ENCODE data around the gene SNRPA. TPM values are rescaled to one million over a fixed set of nuclear protein-coding genes. Genes with fewer than 3 reads are reported as not detected.
"Not testable (repeated sequence)": the region's sequence is repeated elsewhere in the genome, so short reads cannot be mapped to it uniquely, and the experiment has no call there.

Gene SNRPA
- total RNA-seq, 2 experiments from 2014 or later: 245 to 465 TPM

DNA sequence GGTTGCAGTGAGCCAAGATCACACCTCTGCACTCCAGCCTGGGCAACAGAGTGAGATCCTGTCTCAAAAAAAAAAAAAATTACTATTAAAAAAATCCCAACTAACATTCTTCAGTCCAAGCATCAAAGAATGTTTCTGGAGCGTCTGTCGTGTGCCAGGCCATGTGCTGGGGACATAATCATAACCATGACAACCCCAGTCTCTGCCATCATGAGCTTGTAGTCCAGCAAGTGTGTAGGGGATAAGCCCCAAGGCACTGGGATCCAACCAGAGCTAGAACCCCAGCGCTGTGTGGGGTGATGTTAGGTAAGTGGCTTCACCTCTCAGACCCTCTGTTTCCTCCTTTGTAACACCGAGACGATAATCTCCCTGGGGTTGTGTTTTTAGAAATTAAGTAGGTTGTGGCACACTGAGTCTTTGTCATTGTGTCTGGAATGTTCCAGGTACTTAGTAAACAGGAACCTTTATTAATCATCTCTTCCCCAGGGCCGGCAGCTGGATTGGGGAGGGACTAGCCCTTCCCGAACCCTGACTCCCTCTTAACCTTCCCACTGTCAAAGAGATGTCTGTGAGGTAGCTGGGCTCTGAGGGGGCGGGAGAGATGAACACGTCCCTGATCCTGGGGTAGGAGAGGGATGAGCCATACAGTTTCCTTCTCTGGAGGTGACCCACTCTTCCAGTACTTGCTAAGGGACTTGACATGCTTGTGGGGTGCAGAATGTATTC is 28.9 kb upstream of the SNRPA start:
- H3K27ac Mint-ChIP-seq: no peak overlapping the region
- no peaks in the 10 kb centered on the region for H3K9me3 Mint-ChIP-seq (ENCODE audit: low read depth)
- no peak for ATAC-seq
- ChIA-PET CTCF (interaction anchor here (0.6 to 1.3 kb wide), 6 partner anchors 11 to 87 kb away, joined by 3 to 4 read pairs (median 3); no protein-coding TSS in a partner anchor), POLR2A (interaction anchor here (0.6 to 1.0 kb wide), 3 partner anchors 30 to 585 kb away, joined by 4 to 7 read pairs (median 5); no protein-coding TSS in a partner anchor)
- H3K27me3 Mint-ChIP-seq: no peaks in the 10 kb centered on the region
- H3K4me3 Mint-ChIP-seq: no peak overlapping the region
- H3K4me1 Mint-ChIP-seq: peaks cover 54% of the 10 kb centered on the region
- DNase-seq: no peak
- peaks cover 34% of the 10 kb centered on the region for H3K36me3 Mint-ChIP-seq (ENCODE audit: low read depth)
- intact Hi-C loops (cut with DNase I, micrococcal nuclease): no loop called here

GRCh38 chr19:40723661-40724254 is 27.2 kb upstream of the SNRPA start:
- ATAC-seq: no peak
- Mint-ChIP-seq H3K4me1 (peaks cover 45% of the 10 kb centered on the region), H3K36me3 (ENCODE audit: low read depth) (peaks cover 38% of the 10 kb centered on the region)

DNA sequence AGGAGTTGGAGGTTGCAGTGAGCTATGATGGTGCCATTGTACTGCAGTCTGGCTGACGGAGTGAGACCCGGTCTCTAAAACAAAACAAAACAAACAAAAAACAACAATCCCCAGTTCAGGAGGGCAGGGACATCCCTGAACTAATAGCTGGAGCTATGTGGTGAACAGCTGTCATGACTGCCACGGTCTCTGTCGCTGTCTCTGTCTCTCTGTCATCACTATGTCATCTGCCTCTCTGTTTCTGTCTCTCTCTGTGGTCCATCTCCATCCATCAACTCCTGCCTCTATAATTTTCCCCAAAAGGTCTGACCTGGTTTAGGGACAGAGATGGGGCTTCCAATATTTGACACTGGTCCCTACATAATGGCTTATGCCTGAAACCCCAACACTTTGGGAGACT is 26.7 kb upstream of the SNRPA start:
- no peak overlapping the region for H3K4me3 Mint-ChIP-seq
- DNase-seq (peak; percentile 23), ATAC-seq (peak; percentile 73)
- intact Hi-C loops (cut with DNase I, micrococcal nuclease): loop anchor here in 1 of 2 experiments (2.0 kb wide), 1 partner anchor 26 kb away; the partner anchor contains the start of genes ACTMAP and SNRPA
- no peaks in the 10 kb centered on the region for H3K9me3 Mint-ChIP-seq (ENCODE audit: low read depth)
- peaks cover 38% of the 10 kb centered on the region for H3K36me3 Mint-ChIP-seq (ENCODE audit: low read depth)
- no peaks in the 10 kb centered on the region for H3K27me3 Mint-ChIP-seq
- CTCF ChIA-PET: interaction anchor here (1.3 kb wide), 1 partner anchor 96 kb away, joined by 5 read pairs; no protein-coding TSS in a partner anchor
- peak overlapping the region; percentile 70 for H3K27ac Mint-ChIP-seq
- peaks cover 43% of the 10 kb centered on the region for H3K4me1 Mint-ChIP-seq
- POLR2A ChIA-PET: interaction anchor here (0.5 kb wide), 1 partner anchor 46 kb away, joined by 3 read pairs; no protein-coding TSS in a partner anchor

More at GRCh38 chr19:40723661-40724254, 27.2 kb upstream of the SNRPA start:
- Mint-ChIP-seq H3K4me3 (no peak overlapping the region), H3K9me3 (ENCODE audit: low read depth) (no peaks in the 10 kb centered on the region), H3K27me3 (no peaks in the 10 kb centered on the region), H3K27ac (no peak overlapping the region)
- intact Hi-C loops (cut with DNase I, micrococcal nuclease): loop anchor here in 1 of 2 experiments (2.0 kb wide), 1 partner anchor 27 kb away; the partner anchor contains the start of genes ACTMAP and SNRPA
- no peak for DNase-seq
- POLR2A ChIA-PET: no interaction called here
- CTCF ChIA-PET: interaction anchor here (1.3 kb wide), 1 partner anchor 96 kb away, joined by 5 read pairs; no protein-coding TSS in a partner anchor

- Mint-ChIP-seq H3K4me3 (no peak overlapping the region), H3K4me1 (peaks cover 38% of the 10 kb centered on the region), H3K27ac (peak overlapping the region; percentile 78), H3K9me3 (ENCODE audit: low read depth) (no peaks in the 10 kb centered on the region), H3K36me3 (ENCODE audit: low read depth) (peaks cover 38% of the 10 kb centered on the region), H3K27me3 (no peaks in the 10 kb centered on the region)
- ChIA-PET CTCF (interaction anchor here (0.6 to 1.3 kb wide), 2 partner anchors 95 to 1508 kb away, joined by 3 to 5 read pairs; no protein-coding TSS in a partner anchor), POLR2A (interaction anchor here (0.5 kb wide), 1 partner anchor 45 kb away, joined by 3 read pairs; no protein-coding TSS in a partner anchor)
- intact Hi-C loops (cut with DNase I, micrococcal nuclease): loop anchor here in 1 of 2 experiments (2.0 kb wide), 1 partner anchor 26 kb away; the partner anchor contains the start of genes ACTMAP and SNRPA
- ATAC-seq: peak; percentile 93
- peak; percentile 29 for DNase-seq
Observed at GRCh38 chr19:40724855-40725254, 26.1 kb upstream of the SNRPA start.

- Mint-ChIP-seq H3K4me3 (no peak overlapping the region), H3K27ac (no peak overlapping the region), H3K4me1 (peaks cover 25% of the 10 kb centered on the region), H3K36me3 (ENCODE audit: low read depth) (peaks cover 38% of the 10 kb centered on the region), H3K9me3 (ENCODE audit: low read depth) (no peaks in the 10 kb centered on the region), H3K27me3 (no peaks in the 10 kb centered on the region)
- ATAC-seq (no peak), DNase-seq (no peak)
- intact Hi-C loops (cut with DNase I, micrococcal nuclease): no loop called here
- ChIA-PET POLR2A (no interaction called here), CTCF (no interaction called here)
Observed at GRCh38 chr19:40726279-40726678, 24.7 kb upstream of the SNRPA start.

GRCh38 chr19:40730065-40730464 is 20.9 kb upstream of the SNRPA start:
- ATAC-seq; H3K4me1 Mint-ChIP-seq; H3K27ac Mint-ChIP-seq; H3K9me3 Mint-ChIP-seq (ENCODE audit: low read depth); H3K4me3 Mint-ChIP-seq; DNase-seq; H3K27me3 Mint-ChIP-seq; intact Hi-C loops (cut with DNase I, micrococcal nuclease): not testable (repeated sequence)
- peaks cover 31% of the 10 kb centered on the region for H3K36me3 Mint-ChIP-seq (ENCODE audit: low read depth)
- ChIA-PET POLR2A (interaction anchor here (0.7 kb wide), 1 partner anchor 27 kb away, joined by 3 read pairs; no protein-coding TSS in a partner anchor), CTCF (interaction anchor here (1.0 kb wide), 1 partner anchor 67 kb away, joined by 3 read pairs; no protein-coding TSS in a partner anchor)

DNA sequence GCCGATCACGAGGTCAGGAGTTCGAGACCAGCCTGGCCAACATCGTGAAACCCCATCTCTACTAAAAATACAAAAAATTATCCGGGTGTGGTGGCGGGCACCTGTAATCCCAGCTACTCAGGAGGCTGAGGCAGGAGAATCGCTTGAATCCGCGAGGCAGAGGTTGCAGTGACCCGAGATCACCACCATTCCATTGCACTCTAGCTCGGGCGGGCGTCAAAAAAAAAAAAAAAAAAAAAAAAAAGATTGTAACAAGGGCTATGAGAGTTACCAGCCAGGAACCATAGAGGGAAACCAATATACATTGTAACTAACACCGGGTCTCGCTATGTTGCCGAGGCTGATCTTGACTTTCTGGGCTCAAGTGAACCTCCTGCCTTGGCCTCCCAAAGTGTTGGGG is 18.7 kb upstream of the SNRPA start:
- H3K9me3 Mint-ChIP-seq (ENCODE audit: low read depth); H3K27ac Mint-ChIP-seq; H3K27me3 Mint-ChIP-seq; DNase-seq; intact Hi-C loops (cut with DNase I, micrococcal nuclease); H3K4me1 Mint-ChIP-seq; H3K4me3 Mint-ChIP-seq; ATAC-seq; POLR2A ChIA-PET: not testable (repeated sequence)
- CTCF ChIA-PET: interaction anchor here (1.2 to 1.5 kb wide), 2 partner anchors 11 to 88 kb away, joined by 3 read pairs; no protein-coding TSS in a partner anchor
- H3K36me3 Mint-ChIP-seq (ENCODE audit: low read depth): peaks cover 29% of the 10 kb centered on the region

DNA sequence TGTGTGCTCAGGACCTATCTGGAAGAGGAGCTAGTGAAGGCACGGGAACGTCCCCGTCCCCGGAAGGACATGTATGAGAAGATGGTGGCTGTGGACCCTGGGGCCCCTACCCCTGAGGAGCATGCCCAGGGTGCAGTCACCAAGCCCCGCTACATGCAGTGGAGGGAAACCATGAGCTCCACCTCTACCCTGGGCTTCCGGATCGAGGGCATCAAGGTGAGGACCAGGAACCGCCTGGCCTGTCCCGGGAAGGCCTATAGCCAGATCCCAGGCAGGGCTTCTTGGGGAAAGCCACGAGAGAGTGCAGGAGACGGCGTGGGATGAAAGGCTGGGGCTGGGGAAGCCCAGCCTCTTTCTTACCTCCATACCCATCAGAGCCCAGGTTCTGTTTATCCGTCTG is 17.9 kb upstream of the SNRPA start:
- Mint-ChIP-seq H3K36me3 (ENCODE audit: low read depth) (peaks cover 30% of the 10 kb centered on the region), H3K27me3 (no peaks in the 10 kb centered on the region), H3K4me3 (no peak overlapping the region), H3K27ac (no peak overlapping the region), H3K9me3 (ENCODE audit: low read depth) (no peaks in the 10 kb centered on the region), H3K4me1 (no peaks in the 10 kb centered on the region)
- DNase-seq: no peak
- ChIA-PET CTCF (interaction anchor here (0.7 to 1.5 kb wide), 3 partner anchors 12 to 909 kb away, joined by 3 to 4 read pairs (median 3); no protein-coding TSS in a partner anchor), POLR2A (no interaction called here)
- intact Hi-C loops (cut with DNase I, micrococcal nuclease): no loop called here
- ATAC-seq: no peak

GRCh38 chr19:40735013-40735771 is 15.8 kb upstream of the SNRPA start:
- Mint-ChIP-seq H3K27me3 (no peaks in the 10 kb centered on the region), H3K9me3 (ENCODE audit: low read depth) (no peaks in the 10 kb centered on the region), H3K27ac (no peak overlapping the region), H3K4me3 (no peak overlapping the region), H3K4me1 (no peaks in the 10 kb centered on the region), H3K36me3 (ENCODE audit: low read depth) (peaks cover 32% of the 10 kb centered on the region)
- ChIA-PET CTCF (interaction anchor here (0.8 to 1.3 kb wide), 2 partner anchors 13 to 15 kb away, joined by 3 to 4 read pairs; partner anchors contain the start of gene ACTMAP), POLR2A (no interaction called here)
- no peak for DNase-seq
- no peak for ATAC-seq
- intact Hi-C loops (cut with DNase I, micrococcal nuclease): no loop called here

DNA sequence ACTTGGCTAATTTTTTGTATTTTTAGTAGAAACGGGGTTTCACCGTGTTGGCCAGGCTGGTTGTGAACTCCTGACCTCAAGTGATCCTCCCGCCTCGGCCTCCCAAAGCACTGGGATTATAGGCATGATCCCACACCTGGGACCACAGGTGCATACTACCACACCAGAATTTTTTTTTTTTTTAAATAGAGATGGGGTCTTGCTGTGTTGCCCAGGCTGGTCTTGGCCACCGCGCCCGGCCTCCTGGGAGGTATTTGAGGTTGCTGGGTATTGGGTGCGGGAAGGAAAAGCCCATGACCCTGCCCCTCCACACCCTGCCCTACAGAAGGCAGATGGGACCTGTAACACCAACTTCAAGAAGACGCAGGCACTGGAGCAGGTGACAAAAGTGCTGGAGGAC is 14.3 kb upstream of the SNRPA start:
- ChIA-PET CTCF (no interaction called here), POLR2A (no interaction called here)
- intact Hi-C loops (cut with DNase I, micrococcal nuclease): no loop called here
- Mint-ChIP-seq H3K27me3 (no peaks in the 10 kb centered on the region), H3K4me1 (no peaks in the 10 kb centered on the region), H3K9me3 (ENCODE audit: low read depth) (no peaks in the 10 kb centered on the region), H3K27ac (no peak overlapping the region), H3K36me3 (ENCODE audit: low read depth) (peaks cover 24% of the 10 kb centered on the region), H3K4me3 (no peak overlapping the region)
- no peak for ATAC-seq
- no peak for DNase-seq

DNA sequence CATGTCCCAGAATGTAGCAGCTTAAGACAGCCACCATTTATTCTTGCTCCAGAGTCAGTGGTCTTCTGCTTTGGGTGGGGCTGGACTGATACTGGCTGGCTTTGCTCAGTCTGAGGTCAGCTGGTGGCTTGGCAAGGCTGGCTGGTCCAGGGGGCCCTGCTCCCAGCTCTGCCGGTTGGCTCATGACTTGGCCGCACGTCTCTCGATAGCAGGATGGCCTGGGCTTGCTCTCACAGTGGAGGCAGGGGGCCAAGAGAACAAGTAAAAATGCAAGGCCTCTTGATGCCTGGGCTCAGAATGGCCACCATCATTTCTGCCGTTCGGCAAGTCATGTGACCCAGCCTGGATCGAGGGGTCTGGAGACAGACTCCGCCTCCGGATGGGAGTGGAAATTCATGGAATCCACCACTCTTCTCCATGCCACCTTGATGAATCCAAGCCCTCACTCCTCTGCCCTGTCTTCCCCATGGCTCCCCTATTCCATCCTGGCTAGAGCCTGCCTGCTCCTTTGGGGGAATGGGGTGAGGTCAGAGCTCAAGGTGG is 13.8 kb upstream of the SNRPA start:
- no peak overlapping the region for H3K27ac Mint-ChIP-seq
- CTCF ChIA-PET: interaction anchor here (0.6 kb wide), 1 partner anchor 122 kb away, joined by 3 read pairs; no protein-coding TSS in a partner anchor
- H3K9me3 Mint-ChIP-seq (ENCODE audit: low read depth): no peaks in the 10 kb centered on the region
- no peak for DNase-seq
- H3K4me3 Mint-ChIP-seq: no peak overlapping the region
- ATAC-seq: no peak
- no peaks in the 10 kb centered on the region for H3K4me1 Mint-ChIP-seq
- POLR2A ChIA-PET: no interaction called here
- H3K36me3 Mint-ChIP-seq (ENCODE audit: low read depth): peaks cover 24% of the 10 kb centered on the region
- intact Hi-C loops (cut with DNase I, micrococcal nuclease): no loop called here
- no peaks in the 10 kb centered on the region for H3K27me3 Mint-ChIP-seq
